Measurements from ENCODE around the gene HYPK. TPM values are rescaled to one million over a fixed set of nuclear protein-coding genes. Genes with fewer than 3 reads are reported as not detected.

HYPK gene, protein sequence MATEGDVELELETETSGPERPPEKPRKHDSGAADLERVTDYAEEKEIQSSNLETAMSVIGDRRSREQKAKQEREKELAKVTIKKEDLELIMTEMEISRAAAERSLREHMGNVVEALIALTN
- 330 TPM for polyA plus RNA-seq (2012; ENCODE audit: insufficient read length, low read depth)

DNA sequence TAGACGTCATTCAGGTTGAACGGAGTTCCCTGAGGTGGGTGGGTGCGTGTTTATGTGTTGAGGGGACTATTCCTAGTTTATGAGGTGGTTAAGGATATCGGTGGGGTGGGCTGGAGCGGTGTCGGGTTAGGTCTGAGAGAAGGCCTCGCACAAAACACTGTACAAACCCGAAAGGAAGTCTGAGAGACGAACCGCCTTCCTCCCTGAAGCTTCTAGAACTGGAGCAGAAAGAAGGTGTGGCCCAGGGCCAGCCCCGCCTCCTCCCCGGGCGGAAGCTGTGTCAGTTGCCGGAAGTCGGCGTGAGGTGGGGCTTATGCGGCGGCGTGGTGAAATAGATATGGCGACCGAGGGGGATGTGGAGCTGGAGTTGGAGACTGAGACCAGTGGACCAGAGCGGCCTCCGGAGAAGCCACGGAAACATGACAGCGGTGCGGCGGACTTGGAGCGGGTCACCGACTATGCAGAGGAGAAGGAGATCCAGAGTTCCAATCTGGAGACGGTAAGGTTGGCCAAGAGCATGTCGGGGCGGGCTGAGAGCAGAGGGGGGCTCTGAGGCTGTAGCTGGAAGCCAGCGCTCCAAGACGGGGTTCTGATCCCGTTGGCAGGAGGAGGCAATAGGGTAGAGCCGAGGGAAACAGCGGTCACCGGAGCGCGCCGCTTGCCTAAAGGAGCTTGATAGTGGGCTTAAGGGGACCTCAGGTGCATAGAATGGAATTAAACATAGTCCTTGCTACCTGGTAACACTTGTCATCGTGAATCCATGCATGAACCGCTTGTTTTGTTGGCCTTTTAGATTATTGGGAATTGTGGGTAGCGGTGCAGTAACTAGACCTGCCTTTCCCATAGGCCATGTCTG is at the start of gene HYPK:
HYPK (plus strand) TSS at position 314 of the 856 bp plus-strand sequence; CDS start at position 338, 24 bp downstream.
- TF ChIP-seq FOXP2 (optimal IDR thresholded peaks at IDR 0.05; ENCODE audit: borderline replicate concordance, extremely low read depth, extremely low read length, insufficient read depth) (no peak), SIN3A (IDR thresholded peaks at IDR 0.05; ENCODE audit: borderline replicate concordance, insufficient read depth, low read length) (peak; percentile 71; the same call in 1 of the 2 replicates), POLR2AphosphoS5 (IDR thresholded peaks at IDR 0.05; ENCODE audit: low read depth, low read length) (peak; percentile 89), TAF1 (IDR thresholded peaks at IDR 0.05; ENCODE audit: borderline replicate concordance, insufficient read depth, low read length) (peak; percentile 89)

GRCh38 chr15:43751885-43752284 is 48.5 kb upstream of the HYPK start:
- TF ChIP-seq TAF1 (IDR thresholded peaks at IDR 0.05; ENCODE audit: borderline replicate concordance, insufficient read depth, low read length) (no peak), FOXP2 (optimal IDR thresholded peaks at IDR 0.05; ENCODE audit: borderline replicate concordance, extremely low read depth, extremely low read length, insufficient read depth) (no peak), POLR2AphosphoS5 (IDR thresholded peaks at IDR 0.05; ENCODE audit: low read depth, low read length) (no peak), REST (IDR thresholded peaks at IDR 0.05; ENCODE audit: insufficient read depth in 1 of 2, low read depth in 2 of 2, low read length in 2 of 2) (no peak), SIN3A (IDR thresholded peaks at IDR 0.05; ENCODE audit: borderline replicate concordance, insufficient read depth, low read length) (no peak)

- TF ChIP-seq POLR2AphosphoS5 (IDR thresholded peaks at IDR 0.05; ENCODE audit: low read depth, low read length) (no peak), FOXP2 (optimal IDR thresholded peaks at IDR 0.05; ENCODE audit: borderline replicate concordance, extremely low read depth, extremely low read length, insufficient read depth) (no peak), SIN3A (IDR thresholded peaks at IDR 0.05; ENCODE audit: borderline replicate concordance, insufficient read depth, low read length) (no peak), REST (IDR thresholded peaks at IDR 0.05; ENCODE audit: insufficient read depth in 1 of 2, low read depth in 2 of 2, low read length in 2 of 2) (no peak), TAF1 (IDR thresholded peaks at IDR 0.05; ENCODE audit: borderline replicate concordance, insufficient read depth, low read length) (no peak)
These were observed 37.6 kb upstream of the HYPK start for GRCh38 chr15:43762824-43763223.

- no peak for TF ChIP-seq TAF1 (IDR thresholded peaks at IDR 0.05; ENCODE audit: borderline replicate concordance, insufficient read depth, low read length)
- no peak for TF ChIP-seq FOXP2 (optimal IDR thresholded peaks at IDR 0.05; ENCODE audit: borderline replicate concordance, extremely low read depth, extremely low read length, insufficient read depth)
- no peak for TF ChIP-seq REST (IDR thresholded peaks at IDR 0.05; ENCODE audit: insufficient read depth in 1 of 2, low read depth in 2 of 2, low read length in 2 of 2)
- no peak for TF ChIP-seq SIN3A (IDR thresholded peaks at IDR 0.05; ENCODE audit: borderline replicate concordance, insufficient read depth, low read length)
- no peak for TF ChIP-seq POLR2AphosphoS5 (IDR thresholded peaks at IDR 0.05; ENCODE audit: low read depth, low read length)
These were observed 36.5 kb upstream of the HYPK start for GRCh38 chr15:43763819-43764446.

- no peak for TF ChIP-seq POLR2AphosphoS5 (IDR thresholded peaks at IDR 0.05; ENCODE audit: low read depth, low read length)
- no peak for TF ChIP-seq FOXP2 (optimal IDR thresholded peaks at IDR 0.05; ENCODE audit: borderline replicate concordance, extremely low read depth, extremely low read length, insufficient read depth)
These were observed 30.7 kb upstream of the HYPK start for GRCh38 chr15:43769584-43770228.

Data from PFSK-1 (cell line).